ENCODE data around the gene CRAT.

Gene CRAT

GRCh38 chr9:129108805-129109536 lies 1.6 kb downstream of the CRAT start:
- DNase-seq, result no peak

- DNase-seq, result no peak
These were observed 2.3 kb downstream of the CRAT start for GRCh38 chr9:129108083-129108804.

GRCh38 chr9:129107651-129108050 lies 2.9 kb downstream of the CRAT start:
- DNase-seq, result no peak

DNA sequence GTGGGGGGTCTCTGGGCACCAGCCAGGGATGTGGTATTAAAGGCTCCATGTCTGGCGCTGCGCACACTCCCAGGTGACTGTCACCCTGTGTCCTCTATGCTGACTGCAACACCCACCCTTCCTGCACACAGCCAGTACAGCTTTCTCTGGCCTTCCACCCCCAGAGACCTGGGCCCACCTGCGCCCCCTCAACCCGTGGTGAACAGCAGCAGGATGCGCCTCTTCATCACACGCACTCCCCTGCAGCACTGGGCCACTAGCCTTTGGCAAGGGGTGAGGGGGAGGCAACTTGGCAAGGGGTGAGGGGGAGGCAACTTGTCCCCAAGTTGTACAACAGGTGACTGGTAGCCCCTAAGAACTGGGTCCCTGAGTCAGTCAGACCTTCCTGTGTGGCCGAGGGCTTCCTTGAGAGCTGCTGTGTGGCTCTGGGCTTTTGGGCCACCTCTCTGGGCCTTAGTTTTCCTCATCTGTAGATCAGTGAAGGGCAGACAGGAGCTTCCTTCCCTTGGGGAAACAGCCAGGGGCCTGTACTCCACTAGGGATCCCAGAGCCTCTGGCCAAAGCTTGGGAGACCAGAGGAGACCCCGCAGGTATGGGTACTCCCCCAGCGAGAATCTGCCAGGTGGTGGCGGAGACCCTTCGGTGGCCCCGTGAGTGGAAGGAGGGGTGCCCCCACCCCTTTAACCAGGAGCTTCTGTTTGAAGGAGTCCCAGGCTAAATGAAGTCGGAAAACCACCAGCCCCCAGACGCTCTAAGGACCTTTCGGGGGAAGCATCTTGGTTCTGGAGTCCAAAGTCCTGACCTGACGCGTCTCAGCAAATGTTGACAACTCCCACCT lies 4.5 kb downstream of the CRAT start:
- DNase-seq, result no peak

DNA sequence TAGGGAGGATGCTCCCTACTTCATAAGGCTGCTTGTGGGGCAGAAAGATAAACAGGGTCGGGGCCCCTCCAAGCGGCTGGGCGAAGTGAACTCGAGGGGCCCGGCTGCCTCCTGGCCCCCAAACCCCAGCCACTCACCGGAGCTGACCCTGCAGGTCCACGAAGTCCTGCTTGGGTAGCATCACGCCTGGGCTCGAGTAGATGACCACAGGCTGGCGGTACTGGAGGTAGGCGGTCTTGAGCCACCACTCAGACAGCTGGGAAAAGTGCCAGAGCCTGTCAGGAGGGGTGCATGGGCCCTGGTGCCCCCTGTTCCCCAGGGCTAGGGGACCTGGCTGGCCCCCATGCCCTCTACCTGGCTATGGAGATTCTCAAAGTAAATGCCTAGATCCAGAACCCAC lies 6.5 kb downstream of the CRAT start:
- DNase-seq, result no peak

GRCh38 chr9:129103595-129103965 lies 7.0 kb downstream of the CRAT start:
- no peak for DNase-seq

DNA sequence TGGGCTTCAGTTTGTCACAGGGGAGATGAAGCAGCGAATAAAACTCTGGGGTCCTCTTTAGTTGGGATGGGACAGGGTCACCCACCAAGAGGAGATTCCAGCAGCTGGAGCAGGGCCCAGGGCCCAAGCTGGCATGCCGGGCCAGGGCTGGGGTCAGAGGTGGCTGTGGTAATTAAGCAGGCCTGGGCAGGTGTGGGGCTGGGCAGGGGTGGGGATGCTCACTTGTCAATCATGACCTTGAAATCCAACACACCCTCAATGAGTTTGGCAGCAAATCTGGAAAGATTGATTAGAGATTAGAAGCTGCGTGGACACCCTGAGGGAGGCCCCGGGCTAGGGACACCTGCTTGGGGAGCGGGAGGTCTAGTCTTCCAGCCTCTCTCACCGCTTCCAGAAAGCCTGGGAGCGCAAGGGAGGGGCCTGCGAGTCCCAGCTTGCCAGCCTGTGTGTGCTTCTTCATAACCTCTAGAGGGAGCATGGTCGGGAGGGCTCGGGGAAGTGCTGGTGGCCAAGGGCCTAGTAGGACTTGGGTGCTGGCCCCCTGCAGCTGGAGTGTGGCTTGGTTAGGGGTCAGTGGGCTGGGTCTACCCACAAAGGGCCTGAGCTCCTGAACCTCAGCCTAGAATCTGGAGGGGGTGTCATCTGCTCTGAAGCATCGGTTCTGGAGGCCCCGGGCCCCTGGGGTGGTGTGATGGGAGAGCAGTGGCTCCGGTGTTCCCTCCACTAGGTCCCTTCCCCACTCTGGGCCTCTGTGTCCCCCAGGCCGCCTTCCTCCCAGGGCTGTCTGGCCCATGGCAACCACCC lies 7.6 kb downstream of the CRAT start:
- DNase-seq, result no peak

DNA sequence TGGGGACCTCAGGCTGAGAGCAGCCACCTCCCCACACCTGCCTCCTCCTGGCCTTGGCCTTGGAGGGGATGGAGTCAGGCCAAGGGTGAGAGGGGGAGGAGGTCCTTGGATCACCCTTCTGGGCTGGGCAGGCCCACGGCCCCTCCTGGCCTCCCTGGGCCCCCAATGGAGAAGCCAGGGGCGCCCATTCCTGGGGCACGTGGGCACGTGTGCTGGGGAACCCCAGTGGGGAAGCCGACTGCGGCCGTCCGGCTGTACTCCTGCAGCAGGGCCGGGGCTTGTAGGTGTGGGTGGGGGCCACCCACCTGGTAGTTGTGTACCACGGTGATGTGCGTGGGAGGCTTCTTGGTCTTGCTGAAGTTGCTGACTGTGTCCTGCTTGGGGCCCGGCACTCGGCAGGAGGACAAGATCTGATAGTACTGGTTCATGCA lies 8.5 kb downstream of the CRAT start:
- no peak for DNase-seq

- no peak for DNase-seq
These were observed 9.3 kb downstream of the CRAT start for GRCh38 chr9:129101279-129101678.

GRCh38 chr9:129100383-129101169 lies 10.0 kb downstream of the CRAT start:
- DNase-seq, result no peak

GRCh38 chr9:129098328-129098727 lies 12.3 kb downstream of the CRAT start:
- no peak for DNase-seq

- DNase-seq, result no peak
These were observed 12.8 kb downstream of the CRAT start for GRCh38 chr9:129097671-129098306.

GRCh38 chr9:129095908-129096307 lies 14.7 kb downstream of the CRAT start:
- DNase-seq, result no peak

DNA sequence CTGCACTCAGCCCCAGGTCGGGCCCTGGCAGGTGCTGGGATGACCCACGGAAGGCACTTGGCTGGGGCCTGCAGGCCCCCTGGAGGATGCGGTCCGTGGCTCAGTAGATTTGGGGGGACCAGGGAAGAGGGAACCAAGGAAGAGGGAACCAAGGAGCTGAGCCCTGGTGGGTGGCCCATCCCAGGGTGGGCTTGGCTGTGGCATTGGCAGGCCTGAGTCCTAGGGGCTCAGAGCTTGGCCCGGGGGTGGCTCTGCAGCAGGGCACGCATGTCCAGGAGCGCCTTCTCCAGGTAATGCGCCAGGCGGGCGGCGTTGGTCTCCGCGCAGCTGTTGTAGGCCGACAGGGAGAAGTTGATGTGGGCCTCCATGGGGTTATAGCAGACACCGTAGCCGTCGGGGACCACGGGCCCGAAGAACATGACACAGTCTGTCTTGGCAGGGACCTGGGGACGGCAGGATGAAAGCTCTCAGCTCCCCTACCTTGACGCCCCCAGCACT lies 15.4 kb downstream of the CRAT start:
- no peak for DNase-seq

- DNase-seq, result no peak
These were observed 16.0 kb downstream of the CRAT start for GRCh38 chr9:129094387-129095169.

- DNase-seq, result no peak
These were observed 16.8 kb downstream of the CRAT start for GRCh38 chr9:129093602-129094386.

GRCh38 chr9:129089246-129089645 lies 21.3 kb downstream of the CRAT start:
- DNase-seq, result no peak

GRCh38 chr9:129084087-129084486 lies 26.5 kb downstream of the CRAT start:
- no peak for DNase-seq

DNA sequence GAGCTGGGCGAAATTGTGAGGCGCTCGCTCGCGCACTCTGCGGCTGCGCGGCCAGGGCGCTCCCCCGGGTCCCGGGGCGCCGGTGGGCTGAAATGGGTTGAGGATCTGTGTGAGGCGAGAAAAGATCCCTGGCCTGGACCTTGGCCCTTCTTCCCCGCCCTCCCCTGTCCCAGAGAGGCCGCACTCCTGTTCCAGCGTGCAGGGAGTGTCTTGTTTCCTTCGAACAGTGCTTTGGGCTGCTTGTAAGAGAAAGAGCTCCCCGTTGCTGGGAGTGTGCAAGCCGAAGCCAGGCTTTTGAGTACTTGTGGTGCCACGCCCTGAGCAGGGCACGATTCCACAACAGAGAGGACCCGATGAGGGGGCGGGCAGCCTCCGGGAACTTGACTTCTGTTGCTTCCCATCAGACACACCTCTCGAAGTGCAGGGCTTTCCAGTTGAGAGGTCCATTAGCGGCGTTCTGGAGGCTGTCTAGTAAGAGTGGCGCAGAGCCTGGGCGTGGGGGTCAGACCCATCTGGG lies 29.1 kb downstream of the CRAT start:
- DNase-seq, result no peak
